Cardiac atrium fibroblast (primary cell): ENCODE data around the gene AFMID. TPM values are rescaled to one million over a fixed set of nuclear protein-coding genes. Genes with fewer than 3 reads are reported as not detected.

Experiments used
- total RNA-seq: library from RNA; depleted of rRNA; stranded (reverse); fragments of >200 nt; gene quantifications from 2 replicates; pipeline ENCODE4 v1.2.3, GENCODE V29; 2015

The AFMID gene, protein sequence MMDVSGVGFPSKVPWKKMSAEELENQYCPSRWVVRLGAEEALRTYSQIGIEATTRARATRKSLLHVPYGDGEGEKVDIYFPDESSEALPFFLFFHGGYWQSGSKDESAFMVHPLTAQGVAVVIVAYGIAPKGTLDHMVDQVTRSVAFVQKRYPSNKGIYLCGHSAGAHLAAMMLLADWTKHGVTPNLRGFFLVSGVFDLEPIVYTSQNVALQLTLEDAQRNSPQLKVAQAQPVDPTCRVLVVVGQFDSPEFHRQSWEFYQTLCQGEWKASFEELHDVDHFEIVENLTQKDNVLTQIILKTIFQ
- 59.2 and 80.5 TPM in 2 replicates for total RNA-seq

DNA sequence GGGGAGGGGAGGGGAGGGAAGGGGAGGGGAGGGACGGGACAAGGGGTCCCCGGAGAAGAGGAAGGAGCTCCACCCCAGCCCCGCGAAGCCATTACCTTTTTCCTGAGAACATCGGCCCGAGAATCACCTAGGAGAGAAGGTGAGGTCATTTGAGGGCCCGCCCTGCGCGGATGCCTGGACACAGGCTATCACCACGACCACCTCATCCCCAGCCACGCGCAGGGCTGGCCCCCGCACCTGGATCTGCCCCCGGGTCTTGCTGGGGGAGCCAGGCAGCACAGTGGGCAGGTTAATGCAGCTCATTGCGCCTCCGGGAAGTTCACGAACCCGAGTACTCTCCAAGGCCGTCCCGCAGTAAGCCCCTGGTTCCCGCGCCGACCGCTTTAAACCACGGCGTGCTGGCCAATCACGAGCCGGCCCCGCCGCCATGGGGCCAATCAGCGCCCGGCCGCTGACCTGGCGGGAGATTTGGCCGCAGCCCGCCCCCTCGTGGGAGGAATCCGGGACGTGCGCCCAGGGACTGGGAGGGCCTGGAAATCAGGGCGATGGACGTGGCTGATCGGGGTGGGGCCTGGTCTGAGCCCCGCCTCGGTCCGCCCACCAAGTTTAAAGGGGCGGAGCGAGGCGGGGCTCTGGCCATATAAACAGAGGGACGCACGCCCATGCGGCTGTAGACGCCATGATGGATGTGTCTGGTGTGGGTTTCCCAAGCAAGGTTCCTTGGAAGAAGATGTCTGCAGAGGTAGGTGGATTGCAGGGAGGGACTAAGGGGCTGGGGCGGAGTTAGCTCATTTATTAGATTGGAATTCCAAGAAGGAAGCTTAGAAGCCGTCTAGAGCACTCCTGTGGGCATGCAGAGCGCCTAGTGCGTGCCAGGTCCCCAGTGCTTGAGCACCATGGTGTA, at the start of gene AFMID, which contains the start of gene TK1:
AFMID (plus strand) TSS at position 671 of the 904 bp plus-strand sequence; CDS start at position 680, 9 bp downstream.
TK1 (minus strand) TSS at position 361 of the 904 bp plus-strand sequence; CDS start at position 303, 58 bp downstream.

DNA sequence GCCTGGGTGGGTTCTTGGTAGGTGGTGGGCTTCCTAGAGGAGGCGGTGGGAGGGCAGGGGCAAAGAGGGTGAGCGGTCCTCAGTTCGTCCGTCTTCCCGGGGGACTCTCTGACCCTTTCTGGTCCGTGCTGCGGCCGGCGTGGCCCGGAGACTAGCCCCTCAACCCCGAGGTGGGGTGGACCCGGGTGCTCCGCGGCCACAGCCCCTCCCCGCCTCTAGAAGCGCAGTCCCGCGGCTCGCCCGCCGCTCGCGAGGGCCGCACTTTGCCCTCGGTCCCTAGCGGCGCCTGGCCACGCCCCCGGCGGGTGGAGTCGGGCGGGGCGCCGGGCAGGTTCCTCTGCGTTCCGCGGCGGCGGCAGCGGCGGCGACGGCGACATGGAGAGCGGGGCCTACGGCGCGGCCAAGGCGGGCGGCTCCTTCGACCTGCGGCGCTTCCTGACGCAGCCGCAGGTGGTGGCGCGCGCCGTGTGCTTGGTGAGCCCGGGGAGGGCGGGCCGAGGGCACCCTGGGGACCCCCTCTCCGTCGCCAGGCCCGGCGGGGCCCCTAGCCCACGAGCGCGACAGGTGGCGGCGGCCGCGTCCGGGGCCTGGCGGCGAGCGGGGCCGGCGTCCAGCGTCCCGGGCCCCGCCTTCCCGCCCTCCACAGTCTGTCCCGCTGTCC, 18.8 kb upstream of the AFMID start, which contains the start of gene SYNGR2:
SYNGR2 (plus strand) TSS at position 340 of the 661 bp plus-strand sequence; CDS start at position 376, 36 bp downstream.

DNA sequence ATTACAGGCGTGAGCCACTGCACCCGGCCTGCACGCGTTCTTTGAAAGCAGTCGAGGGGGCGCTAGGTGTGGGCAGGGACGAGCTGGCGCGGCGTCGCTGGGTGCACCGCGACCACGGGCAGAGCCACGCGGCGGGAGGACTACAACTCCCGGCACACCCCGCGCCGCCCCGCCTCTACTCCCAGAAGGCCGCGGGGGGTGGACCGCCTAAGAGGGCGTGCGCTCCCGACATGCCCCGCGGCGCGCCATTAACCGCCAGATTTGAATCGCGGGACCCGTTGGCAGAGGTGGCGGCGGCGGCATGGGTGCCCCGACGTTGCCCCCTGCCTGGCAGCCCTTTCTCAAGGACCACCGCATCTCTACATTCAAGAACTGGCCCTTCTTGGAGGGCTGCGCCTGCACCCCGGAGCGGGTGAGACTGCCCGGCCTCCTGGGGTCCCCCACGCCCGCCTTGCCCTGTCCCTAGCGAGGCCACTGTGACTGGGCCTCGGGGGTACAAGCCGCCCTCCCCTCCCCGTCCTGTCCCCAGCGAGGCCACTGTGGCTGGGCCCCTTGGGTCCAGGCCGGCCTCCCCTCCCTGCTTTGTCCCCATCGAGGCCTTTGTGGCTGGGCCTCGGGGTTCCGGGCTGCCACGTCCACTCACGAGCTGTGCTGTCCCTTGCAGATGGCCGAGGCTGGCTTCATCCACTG, 27.0 kb downstream of the AFMID start, which contains the start of gene BIRC5:
BIRC5 (plus strand) TSS at position 238 of the 690 bp plus-strand sequence; CDS start at position 302, 64 bp downstream.

DNA sequence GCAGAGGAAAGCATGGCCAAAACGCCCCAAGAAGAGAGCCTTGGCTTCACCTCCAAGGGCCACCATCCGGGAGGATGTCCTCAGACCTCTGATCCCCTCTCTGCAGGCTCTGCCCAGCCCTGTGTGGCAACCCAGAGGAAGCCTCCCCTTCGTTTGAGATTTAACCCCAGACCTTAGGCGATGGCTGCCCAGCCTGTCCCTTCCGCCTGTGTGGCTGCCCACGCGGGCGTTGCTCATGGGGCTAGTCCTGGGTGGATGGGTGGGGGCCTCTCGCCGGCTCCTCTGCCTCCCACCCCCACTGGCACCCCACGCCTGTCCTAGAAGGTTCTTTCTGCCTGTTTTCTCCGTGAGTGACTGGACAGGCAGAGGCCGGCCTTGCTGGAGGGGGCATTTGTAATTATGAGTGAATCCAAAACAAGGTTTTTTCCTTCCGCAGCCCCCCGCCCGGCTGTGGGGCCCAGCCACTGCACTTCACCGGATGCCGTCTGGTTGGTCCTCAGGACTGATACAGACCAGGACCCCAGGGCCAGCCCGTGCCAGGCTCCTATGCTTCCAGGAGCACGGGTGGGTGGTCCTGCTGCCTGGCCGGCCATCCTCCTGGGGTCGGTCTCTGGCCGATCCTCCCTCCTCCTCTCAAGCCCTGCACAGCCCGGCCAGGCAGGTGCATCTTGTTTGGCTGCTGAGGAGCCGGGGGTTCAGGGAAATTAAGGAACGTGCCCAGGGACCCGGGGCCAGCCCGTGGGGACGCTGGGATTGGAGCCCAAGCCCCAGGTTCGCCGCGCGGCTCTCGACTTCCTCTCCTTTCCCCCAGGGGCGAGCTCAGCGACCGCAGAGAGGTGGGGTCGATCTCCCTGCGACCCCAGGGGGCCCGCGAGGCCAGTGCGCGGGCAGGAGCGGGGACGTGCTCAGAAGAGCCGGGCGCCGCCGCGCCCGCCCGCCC, 44.1 kb downstream of the AFMID start, which contains the start of gene TMEM235:
TMEM235 (plus strand) TSS at position 636 of the 940 bp plus-strand sequence. CDS start 393 bp downstream, outside the sequence.

Other genes starting within 250 kb of the AFMID start
- 2.3 and 2.7 TPM in 2 replicates for gene TNRC6C, start 228.7 kb upstream of the AFMID start, total RNA-seq
- 12.2 and 43.7 TPM in 2 replicates for gene TMC6, start 58.6 kb upstream of the AFMID start, total RNA-seq
- gene TMC8, start 56.6 kb upstream of the AFMID start, total RNA-seq, result not detected in 2 replicates
- not detected in 2 replicates for gene C17orf99, start 41.0 kb upstream of the AFMID start, total RNA-seq
- 7.8 and 21.1 TPM in 2 replicates for gene SYNGR2, start 18.8 kb upstream of the AFMID start, total RNA-seq
- gene TK1, start 310 bp upstream of the AFMID start, total RNA-seq, result 46.7 and 50.5 TPM in 2 replicates
- 17.9 and 21.9 TPM in 2 replicates for gene BIRC5, start 26.9 kb downstream of the AFMID start, total RNA-seq
- not detected in 2 replicates for gene TMEM235, start 44.3 kb downstream of the AFMID start, total RNA-seq
- gene SOCS3, start 172.7 kb downstream of the AFMID start, total RNA-seq, result 94.0 and 123 TPM in 2 replicates
- 25.3 and 35.2 TPM in 2 replicates for gene PGS1, start 191.3 kb downstream of the AFMID start, total RNA-seq